ENCODE data around the gene MSN.

GRCh38 chrX:65634732-65635131 is 32.7 kb upstream of the MSN start:
- TF ChIP-seq ZFP69B (tag by site-specific recombination; IDR thresholded peaks at IDR 0.05) (no peak), ZFP3 (tag by site-specific recombination; IDR thresholded peaks at IDR 0.05; ENCODE audit: low read depth) (no peak), ZNF777 (tag by site-specific recombination; IDR thresholded peaks at IDR 0.05; ENCODE audit: borderline replicate concordance) (no peak), PATZ1 (tag by site-specific recombination; IDR thresholded peaks at IDR 0.05) (no peak), ZNF785 (tag by site-specific recombination; IDR thresholded peaks at IDR 0.05) (no peak), ZNF174 (tag by site-specific recombination; IDR thresholded peaks at IDR 0.05) (no peak), ZNF121 (tag by site-specific recombination; IDR thresholded peaks at IDR 0.05) (no peak)
- TF ChIP-seq, protein P1, sequence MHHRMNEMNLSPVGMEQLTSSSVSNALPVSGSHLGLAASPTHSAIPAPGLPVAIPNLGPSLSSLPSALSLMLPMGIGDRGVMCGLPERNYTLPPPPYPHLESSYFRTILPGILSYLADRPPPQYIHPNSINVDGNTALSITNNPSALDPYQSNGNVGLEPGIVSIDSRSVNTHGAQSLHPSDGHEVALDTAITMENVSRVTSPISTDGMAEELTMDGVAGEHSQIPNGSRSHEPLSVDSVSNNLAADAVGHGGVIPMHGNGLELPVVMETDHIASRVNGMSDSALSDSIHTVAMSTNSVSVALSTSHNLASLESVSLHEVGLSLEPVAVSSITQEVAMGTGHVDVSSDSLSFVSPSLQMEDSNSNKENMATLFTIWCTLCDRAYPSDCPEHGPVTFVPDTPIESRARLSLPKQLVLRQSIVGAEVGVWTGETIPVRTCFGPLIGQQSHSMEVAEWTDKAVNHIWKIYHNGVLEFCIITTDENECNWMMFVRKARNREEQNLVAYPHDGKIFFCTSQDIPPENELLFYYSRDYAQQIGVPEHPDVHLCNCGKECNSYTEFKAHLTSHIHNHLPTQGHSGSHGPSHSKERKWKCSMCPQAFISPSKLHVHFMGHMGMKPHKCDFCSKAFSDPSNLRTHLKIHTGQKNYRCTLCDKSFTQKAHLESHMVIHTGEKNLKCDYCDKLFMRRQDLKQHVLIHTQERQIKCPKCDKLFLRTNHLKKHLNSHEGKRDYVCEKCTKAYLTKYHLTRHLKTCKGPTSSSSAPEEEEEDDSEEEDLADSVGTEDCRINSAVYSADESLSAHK (tag by site-specific recombination; IDR thresholded peaks at IDR 0.05) = no peak
- TF ChIP-seq, protein P2, sequence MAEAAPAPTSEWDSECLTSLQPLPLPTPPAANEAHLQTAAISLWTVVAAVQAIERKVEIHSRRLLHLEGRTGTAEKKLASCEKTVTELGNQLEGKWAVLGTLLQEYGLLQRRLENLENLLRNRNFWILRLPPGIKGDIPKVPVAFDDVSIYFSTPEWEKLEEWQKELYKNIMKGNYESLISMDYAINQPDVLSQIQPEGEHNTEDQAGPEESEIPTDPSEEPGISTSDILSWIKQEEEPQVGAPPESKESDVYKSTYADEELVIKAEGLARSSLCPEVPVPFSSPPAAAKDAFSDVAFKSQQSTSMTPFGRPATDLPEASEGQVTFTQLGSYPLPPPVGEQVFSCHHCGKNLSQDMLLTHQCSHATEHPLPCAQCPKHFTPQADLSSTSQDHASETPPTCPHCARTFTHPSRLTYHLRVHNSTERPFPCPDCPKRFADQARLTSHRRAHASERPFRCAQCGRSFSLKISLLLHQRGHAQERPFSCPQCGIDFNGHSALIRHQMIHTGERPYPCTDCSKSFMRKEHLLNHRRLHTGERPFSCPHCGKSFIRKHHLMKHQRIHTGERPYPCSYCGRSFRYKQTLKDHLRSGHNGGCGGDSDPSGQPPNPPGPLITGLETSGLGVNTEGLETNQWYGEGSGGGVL (tag by site-specific recombination; IDR thresholded peaks at IDR 0.05) = no peak
- TF ChIP-seq, protein P3, sequence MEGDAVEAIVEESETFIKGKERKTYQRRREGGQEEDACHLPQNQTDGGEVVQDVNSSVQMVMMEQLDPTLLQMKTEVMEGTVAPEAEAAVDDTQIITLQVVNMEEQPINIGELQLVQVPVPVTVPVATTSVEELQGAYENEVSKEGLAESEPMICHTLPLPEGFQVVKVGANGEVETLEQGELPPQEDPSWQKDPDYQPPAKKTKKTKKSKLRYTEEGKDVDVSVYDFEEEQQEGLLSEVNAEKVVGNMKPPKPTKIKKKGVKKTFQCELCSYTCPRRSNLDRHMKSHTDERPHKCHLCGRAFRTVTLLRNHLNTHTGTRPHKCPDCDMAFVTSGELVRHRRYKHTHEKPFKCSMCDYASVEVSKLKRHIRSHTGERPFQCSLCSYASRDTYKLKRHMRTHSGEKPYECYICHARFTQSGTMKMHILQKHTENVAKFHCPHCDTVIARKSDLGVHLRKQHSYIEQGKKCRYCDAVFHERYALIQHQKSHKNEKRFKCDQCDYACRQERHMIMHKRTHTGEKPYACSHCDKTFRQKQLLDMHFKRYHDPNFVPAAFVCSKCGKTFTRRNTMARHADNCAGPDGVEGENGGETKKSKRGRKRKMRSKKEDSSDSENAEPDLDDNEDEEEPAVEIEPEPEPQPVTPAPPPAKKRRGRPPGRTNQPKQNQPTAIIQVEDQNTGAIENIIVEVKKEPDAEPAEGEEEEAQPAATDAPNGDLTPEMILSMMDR (tag by site-specific recombination; IDR thresholded peaks at IDR 0.05) = no peak
